ENCODE data around the gene ICE2. TPM values are rescaled to one million over a fixed set of nuclear protein-coding genes. Genes with fewer than 3 reads are reported as not detected.
A peak's percentile ranks its signal among the peaks of the same experiment; 100 is the strongest.

Gene ICE2
- polyA plus RNA-seq, 1 of the 3 experiments (the other 2 are of a cell fraction): 19.0 TPM

DNA sequence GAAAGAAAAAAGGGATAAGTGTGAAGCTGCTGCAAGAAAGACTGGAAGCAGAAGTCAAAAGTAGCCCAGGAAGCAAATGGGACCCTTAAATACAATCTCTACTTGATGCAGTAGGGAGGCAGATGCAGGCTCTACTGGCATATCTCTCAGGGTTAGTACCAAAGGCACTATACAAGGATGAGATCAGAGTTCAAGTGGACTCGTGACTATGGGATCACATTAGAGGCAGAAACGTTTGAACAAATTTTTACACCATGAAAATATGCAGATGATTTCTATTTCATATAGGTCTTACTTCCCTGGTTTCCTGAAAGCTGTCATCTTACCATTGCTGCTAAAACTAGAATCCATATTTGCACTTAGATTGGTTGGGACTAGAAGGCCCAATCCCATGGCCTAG lies 53.5 kb downstream of the ICE2 start:
- Histone ChIP-seq H3K36me3 (replicated peaks in 1 of 2; ENCODE audit: control insufficient read depth in 1 of 2, insufficient read depth in 2 of 2, low read length in 1 of 2) (peaks cover 7 to 19% of the 10 kb centered on the region in 2 experiments), H3K9me2 (no peaks in the 10 kb centered on the region), H3K4me2 (no peak overlapping the region), H2AFZ (ENCODE audit: low read depth) (no peak overlapping the region), H3K27me3 (ENCODE audit: insufficient read depth) (no peaks in the 10 kb centered on the region), H3F3A (replicated peaks; ENCODE audit: insufficient read depth) (peaks cover 46% of the 10 kb centered on the region), H3K27ac (ENCODE audit: low read depth in 2 of 2, low read length in 1 of 2) (no peak overlapping the region), H3K9me3 (no peaks in the 10 kb centered on the region), H3K79me2 (ENCODE audit: insufficient read depth) (peaks cover 37% of the 10 kb centered on the region), H4K20me1 (ENCODE audit: insufficient read depth) (no peaks in the 10 kb centered on the region), H3K9ac (no peak overlapping the region), H3K4me1 (ENCODE audit: control insufficient read depth in 1 of 2, insufficient read depth in 2 of 2, low read depth in 1 of 2, low read length in 1 of 2) (peaks cover 0 to 29% of the 10 kb centered on the region in 2 experiments; a peak in 3 of 4 replicates), H3K4me3 (ENCODE audit: low read depth in 2 of 2, low read length in 1 of 2) (no peak overlapping the region)
- TF ChIP-seq MXI1 (IDR thresholded peaks at IDR 0.05; ENCODE audit: low read depth, low read length) (no peak), EP300 (IDR thresholded peaks at IDR 0.05; ENCODE audit: borderline replicate concordance in 1 of 2, low read depth in 1 of 2, low read length in 1 of 2) (no peak), NRF1 (IDR thresholded peaks at IDR 0.05; ENCODE audit: low read depth, low read length) (no peak), SMC3 (IDR thresholded peaks at IDR 0.05; ENCODE audit: low read depth, low read length) (no peak), FOXJ3 (CRISPR knock-in tag; IDR thresholded peaks at IDR 0.05) (no peak), ELF1 (IDR thresholded peaks at IDR 0.05) (no peak), RCOR1 (IDR thresholded peaks at IDR 0.05; ENCODE audit: low read length) (no peak), MEF2A (IDR thresholded peaks at IDR 0.05; ENCODE audit: borderline replicate concordance, low read depth) (no peak)
- TF ChIP-seq, protein P1, sequence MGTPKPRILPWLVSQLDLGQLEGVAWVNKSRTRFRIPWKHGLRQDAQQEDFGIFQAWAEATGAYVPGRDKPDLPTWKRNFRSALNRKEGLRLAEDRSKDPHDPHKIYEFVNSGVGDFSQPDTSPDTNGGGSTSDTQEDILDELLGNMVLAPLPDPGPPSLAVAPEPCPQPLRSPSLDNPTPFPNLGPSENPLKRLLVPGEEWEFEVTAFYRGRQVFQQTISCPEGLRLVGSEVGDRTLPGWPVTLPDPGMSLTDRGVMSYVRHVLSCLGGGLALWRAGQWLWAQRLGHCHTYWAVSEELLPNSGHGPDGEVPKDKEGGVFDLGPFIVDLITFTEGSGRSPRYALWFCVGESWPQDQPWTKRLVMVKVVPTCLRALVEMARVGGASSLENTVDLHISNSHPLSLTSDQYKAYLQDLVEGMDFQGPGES (IDR thresholded peaks at IDR 0.05; ENCODE audit: low read depth, low read length): no peak
- TF ChIP-seq, protein P2, sequence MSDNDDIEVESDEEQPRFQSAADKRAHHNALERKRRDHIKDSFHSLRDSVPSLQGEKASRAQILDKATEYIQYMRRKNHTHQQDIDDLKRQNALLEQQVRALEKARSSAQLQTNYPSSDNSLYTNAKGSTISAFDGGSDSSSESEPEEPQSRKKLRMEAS (IDR thresholded peaks at IDR 0.05; ENCODE audit: low read depth): no peak
- ChIA-PET POLR2A (no interaction called here), CTCF (interaction anchor here (0.7 to 1.1 kb wide), 2 partner anchors 18 to 95 kb away, joined by 3 read pairs; no protein-coding TSS in a partner anchor)
- WGBS (ENCODE audit: low lambda C conversion rate): 89% methylated on average over 2 of the region's 2 CpGs
- DNase-seq: no peak

DNA sequence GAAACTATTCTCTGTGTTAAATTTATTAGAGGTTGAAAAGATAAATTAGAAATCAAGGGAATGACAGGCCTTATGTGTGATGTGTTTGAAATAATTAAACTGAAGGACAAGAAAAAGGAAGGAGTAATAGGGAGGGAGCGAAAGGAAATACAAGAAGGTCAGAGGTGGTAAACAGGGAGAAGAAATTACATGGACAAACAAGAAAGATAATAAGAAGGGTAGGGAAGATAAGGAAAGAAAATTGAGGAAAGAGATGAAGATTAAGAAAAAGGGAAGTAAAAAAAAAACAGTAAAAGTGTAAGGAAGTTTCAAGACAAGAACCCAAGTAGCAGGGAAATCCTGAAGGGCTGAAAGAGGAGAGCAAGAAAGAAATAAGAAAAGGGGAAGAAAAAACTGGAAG lies 54.9 kb downstream of the ICE2 start:
- Histone ChIP-seq H3K27ac (ENCODE audit: low read depth in 2 of 2, low read length in 1 of 2) (peak overlapping the region; percentile 54 to 93; a peak in 3 of 4 replicates), H3F3A (replicated peaks; ENCODE audit: insufficient read depth) (peaks cover 47% of the 10 kb centered on the region), H3K9me2 (no peaks in the 10 kb centered on the region), H3K9ac (peak overlapping the region; percentile 63), H3K4me3 (ENCODE audit: low read depth in 2 of 2, low read length in 1 of 2) (no peak overlapping the region), H4K20me1 (ENCODE audit: insufficient read depth) (no peaks in the 10 kb centered on the region), H3K36me3 (replicated peaks in 1 of 2; ENCODE audit: control insufficient read depth in 1 of 2, insufficient read depth in 2 of 2, low read length in 1 of 2) (peaks cover 3 to 13% of the 10 kb centered on the region in 2 experiments), H3K4me2 (peak overlapping the region; percentile 40; the same call in 1 of the 2 replicates), H3K9me3 (no peaks in the 10 kb centered on the region), H2AFZ (ENCODE audit: low read depth) (no peak overlapping the region), H3K79me2 (ENCODE audit: insufficient read depth) (peaks cover 39% of the 10 kb centered on the region), H3K4me1 (ENCODE audit: control insufficient read depth in 1 of 2, insufficient read depth in 2 of 2, low read depth in 1 of 2, low read length in 1 of 2) (peaks cover 0 to 33% of the 10 kb centered on the region in 2 experiments; a peak in 3 of 4 replicates), H3K27me3 (ENCODE audit: insufficient read depth) (no peaks in the 10 kb centered on the region)
- ChIA-PET CTCF (interaction anchor here (1.2 kb wide), 1 partner anchor 10 kb away, joined by 3 read pairs; no protein-coding TSS in a partner anchor), POLR2A (no interaction called here)
- TF ChIP-seq, protein P3, sequence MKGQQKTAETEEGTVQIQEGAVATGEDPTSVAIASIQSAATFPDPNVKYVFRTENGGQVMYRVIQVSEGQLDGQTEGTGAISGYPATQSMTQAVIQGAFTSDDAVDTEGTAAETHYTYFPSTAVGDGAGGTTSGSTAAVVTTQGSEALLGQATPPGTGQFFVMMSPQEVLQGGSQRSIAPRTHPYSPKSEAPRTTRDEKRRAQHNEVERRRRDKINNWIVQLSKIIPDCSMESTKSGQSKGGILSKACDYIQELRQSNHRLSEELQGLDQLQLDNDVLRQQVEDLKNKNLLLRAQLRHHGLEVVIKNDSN (IDR thresholded peaks at IDR 0.05; ENCODE audit: borderline replicate concordance, low read depth): no peak
- TF ChIP-seq MXI1 (IDR thresholded peaks at IDR 0.05; ENCODE audit: low read depth, low read length) (no peak), RFX5 (IDR thresholded peaks at IDR 0.05; ENCODE audit: low read length) (no peak), POLR2AphosphoS5 (IDR thresholded peaks at IDR 0.05; ENCODE audit: low read depth, low read length) (no peak), NRF1 (IDR thresholded peaks at IDR 0.05; ENCODE audit: low read depth, low read length) (no peak)
- DNase-seq: no peak
- WGBS (ENCODE audit: low lambda C conversion rate): 98% methylated on average over 1 of the region's 1 CpG
